GM12891 (cell line): Measurements from ENCODE around the gene BAIAP2L2.

ENCODE experiments used
- POLR2A ChIP-seq: IDR thresholded peaks from 2 replicates; pipeline ENCODE4 v1.6.1; 2011; ENCODE audit warnings: low read depth, low read length, control low read depth
- TAF1 ChIP-seq: IDR thresholded peaks from 2 replicates; pipeline ENCODE4 v1.6.1; 2011; ENCODE audit warnings: low read depth, low read length, control low read depth

DNA sequence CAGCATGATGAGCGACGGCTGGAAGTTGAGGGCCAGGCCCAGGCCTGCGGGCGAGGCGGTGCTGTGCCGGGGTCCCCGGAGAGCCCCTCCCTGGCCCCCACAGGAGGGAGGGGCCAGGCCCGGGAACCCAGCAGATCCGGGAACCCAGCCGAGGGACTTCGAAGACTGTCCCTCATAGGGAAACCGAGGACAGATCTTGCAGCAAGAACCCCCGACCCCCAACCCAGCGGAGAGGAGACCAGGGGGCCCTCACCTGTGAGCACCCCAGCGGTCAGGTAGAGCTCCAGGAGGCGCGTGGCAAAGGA is 28.9 kb downstream of the BAIAP2L2 start:
- TF ChIP-seq TAF1 (no peak), POLR2A (no peak)
